Mucosa of stomach (tissue), 1 donor: Measurements from ENCODE around the gene CLEC10A.

Experiments used
- H3K27me3 ChIP-seq: one replicate; pipeline ENCODE4 v1.7.0; 2013; ENCODE audit warnings: mild to moderate bottlenecking, low read length; ENCODE audit not compliant: control insufficient read depth, insufficient read depth
- H3K36me3 ChIP-seq: one replicate; pipeline ENCODE4 v1.7.0; 2013; ENCODE audit warnings: low read length; ENCODE audit not compliant: control insufficient read depth, insufficient read depth
- H3K4me1 ChIP-seq: one replicate; pipeline ENCODE4 v1.7.0; 2013; ENCODE audit warnings: mild to moderate bottlenecking, low read length; ENCODE audit not compliant: control insufficient read depth, insufficient read depth
- H3K4me3 ChIP-seq: one replicate; pipeline ENCODE4 v1.7.0; 2013; ENCODE audit warnings: low read length
- H3K9ac ChIP-seq: one replicate; pipeline ENCODE4 v1.7.0; 2013; ENCODE audit warnings: mild to moderate bottlenecking, low read length, moderate library complexity
- H3K9me3 ChIP-seq: one replicate; pipeline ENCODE4 v1.7.0; 2013; ENCODE audit warnings: mild to moderate bottlenecking, low read length, moderate library complexity; ENCODE audit not compliant: control insufficient read depth
- donor health status: Pancreatic carcinoma.

CLEC10A gene

GRCh38 chr17:7081341-7082062, 1.5 kb upstream of the CLEC10A start:
- no peaks in the 10 kb centered on the region for H3K9me3 ChIP-seq

GRCh38 chr17:7080456-7081041, 498 bp upstream of the CLEC10A start:
- no peaks in the 10 kb centered on the region for H3K9me3 ChIP-seq
- H3K36me3 ChIP-seq = no peaks in the 10 kb centered on the region
- peaks cover 3% of the 10 kb centered on the region for H3K27me3 ChIP-seq
- no peaks in the 10 kb centered on the region for H3K4me1 ChIP-seq
- H3K4me3 ChIP-seq = no peak overlapping the region
- H3K9ac ChIP-seq = no peak overlapping the region

More at GRCh38 chr17:7081341-7082062, 1.5 kb upstream of the CLEC10A start:
- peaks cover 3% of the 10 kb centered on the region for H3K27me3 ChIP-seq
- H3K36me3 ChIP-seq = no peaks in the 10 kb centered on the region
- H3K4me1 ChIP-seq = no peaks in the 10 kb centered on the region
- H3K4me3 ChIP-seq = no peak overlapping the region
- no peak overlapping the region for H3K9ac ChIP-seq

- no peaks in the 10 kb centered on the region for H3K9me3 ChIP-seq
- no peaks in the 10 kb centered on the region for H3K36me3 ChIP-seq
- no peak overlapping the region for H3K9ac ChIP-seq
- no peak overlapping the region for H3K4me3 ChIP-seq
- no peaks in the 10 kb centered on the region for H3K4me1 ChIP-seq
- H3K27me3 ChIP-seq = peaks cover 3% of the 10 kb centered on the region
Observed at GRCh38 chr17:7078711-7079110, 1.3 kb downstream of the CLEC10A start.

GRCh38 chr17:7077911-7078546, 2.0 kb downstream of the CLEC10A start:
- Histone ChIP-seq H3K4me3 (no peak overlapping the region), H3K27me3 (no peaks in the 10 kb centered on the region), H3K9ac (no peak overlapping the region), H3K36me3 (no peaks in the 10 kb centered on the region), H3K4me1 (no peaks in the 10 kb centered on the region), H3K9me3 (no peaks in the 10 kb centered on the region)

GRCh38 chr17:7074931-7075330, 5.1 kb downstream of the CLEC10A start:
- H3K36me3 ChIP-seq = no peaks in the 10 kb centered on the region
- no peak overlapping the region for H3K4me3 ChIP-seq

GRCh38 chr17:7072406-7072805, 7.6 kb downstream of the CLEC10A start:
- no peaks in the 10 kb centered on the region for H3K9me3 ChIP-seq
- H3K36me3 ChIP-seq = no peaks in the 10 kb centered on the region
- H3K27me3 ChIP-seq = no peaks in the 10 kb centered on the region
- H3K4me3 ChIP-seq = no peak overlapping the region
- H3K4me1 ChIP-seq = no peaks in the 10 kb centered on the region
- no peak overlapping the region for H3K9ac ChIP-seq

More at GRCh38 chr17:7074931-7075330, 5.1 kb downstream of the CLEC10A start:
- no peaks in the 10 kb centered on the region for H3K4me1 ChIP-seq
- H3K27me3 ChIP-seq = no peaks in the 10 kb centered on the region
- no peaks in the 10 kb centered on the region for H3K9me3 ChIP-seq
- no peak overlapping the region for H3K9ac ChIP-seq

GRCh38 chr17:7070712-7071111, 9.3 kb downstream of the CLEC10A start:
- H3K9me3 ChIP-seq = no peaks in the 10 kb centered on the region
- H3K36me3 ChIP-seq = no peaks in the 10 kb centered on the region
- no peaks in the 10 kb centered on the region for H3K4me1 ChIP-seq
- no peak overlapping the region for H3K9ac ChIP-seq
- H3K27me3 ChIP-seq = no peaks in the 10 kb centered on the region
- H3K4me3 ChIP-seq = no peak overlapping the region

- Histone ChIP-seq H3K36me3 (no peaks in the 10 kb centered on the region), H3K9ac (no peak overlapping the region), H3K27me3 (no peaks in the 10 kb centered on the region), H3K4me1 (no peaks in the 10 kb centered on the region), H3K9me3 (no peaks in the 10 kb centered on the region), H3K4me3 (no peak overlapping the region)
Observed at GRCh38 chr17:7068268-7068667, 11.8 kb downstream of the CLEC10A start.

GRCh38 chr17:7067198-7067597, 12.9 kb downstream of the CLEC10A start:
- H3K4me3 ChIP-seq = no peak overlapping the region
- H3K27me3 ChIP-seq = no peaks in the 10 kb centered on the region
- no peaks in the 10 kb centered on the region for H3K9me3 ChIP-seq
- H3K4me1 ChIP-seq = no peaks in the 10 kb centered on the region
- no peaks in the 10 kb centered on the region for H3K36me3 ChIP-seq
- H3K9ac ChIP-seq = no peak overlapping the region

GRCh38 chr17:7064261-7064660, 15.8 kb downstream of the CLEC10A start:
- H3K9me3 ChIP-seq = no peaks in the 10 kb centered on the region
- no peaks in the 10 kb centered on the region for H3K27me3 ChIP-seq
- H3K36me3 ChIP-seq = no peaks in the 10 kb centered on the region
- peaks cover 9% of the 10 kb centered on the region for H3K4me1 ChIP-seq
- no peak overlapping the region for H3K9ac ChIP-seq
- no peak overlapping the region for H3K4me3 ChIP-seq

GRCh38 chr17:7063518-7064094, 16.4 kb downstream of the CLEC10A start:
- peaks cover 9% of the 10 kb centered on the region for H3K4me1 ChIP-seq
- H3K9ac ChIP-seq = no peak overlapping the region
- no peaks in the 10 kb centered on the region for H3K9me3 ChIP-seq
- no peak overlapping the region for H3K4me3 ChIP-seq
- H3K27me3 ChIP-seq = no peaks in the 10 kb centered on the region
- H3K36me3 ChIP-seq = no peaks in the 10 kb centered on the region
